Panc1 (cell line): ENCODE measurements around the gene MRPL54.

Experiments used
- CTCF ChIP-seq: fragments of 450-650 bp; IDR thresholded peaks from 2 replicates; pipeline ENCODE4 v1.5.1; 2017; ENCODE audit warnings: mild to moderate bottlenecking
- POLR2AphosphoS5 ChIP-seq: IDR thresholded peaks from 2 replicates; pipeline ENCODE4 v1.6.1; 2012; ENCODE audit warnings: mild to moderate bottlenecking, low read depth, low read length, moderate library complexity
- REST ChIP-seq, 2 experiments: IDR thresholded peaks; 2 replicates each; pipeline ENCODE4 v1.6.1; 2011 to 2012; ENCODE audit warnings: low read depth in 2 of 2, control low read depth in 1 of 2, low read length in 1 of 2, mild to moderate bottlenecking in 1 of 2, moderate library complexity in 1 of 2; ENCODE audit not compliant: insufficient read depth in 1 of 2
- TCF7L2 ChIP-seq: IDR thresholded peaks from 2 replicates; pipeline ENCODE4 v1.6.1; 2011; ENCODE audit warnings: mild to moderate bottlenecking, low read depth, low read length, inconsistent platforms

- TF ChIP-seq CTCF (no peak), TCF7L2 (no peak), REST (IDR thresholded peaks at IDR 0.05; ENCODE audit: insufficient read depth in 1 of 2, low read depth in 2 of 2, low read length in 1 of 2) (no peak), POLR2AphosphoS5 (no peak)
Measured at GRCh38 chr19:3781603-3782002, 19.1 kb downstream of the MRPL54 start.
